HL-60/S4 treated with phorbol 12-myristate 13-acetate at 8.2 ng/mL for 4 days and 3 days (cell line): ENCODE results near the gene DNAJC4.

Source experiments
- in situ Hi-C: fragments of 300-500 bp; cut with MboI; formaldehyde crosslinking; loops from 2 replicates; pipeline ENCODE4 v1.15.0; 2022; ENCODE audit warnings: low sequenced_read_pairs

DNAJC4 gene

DNA sequence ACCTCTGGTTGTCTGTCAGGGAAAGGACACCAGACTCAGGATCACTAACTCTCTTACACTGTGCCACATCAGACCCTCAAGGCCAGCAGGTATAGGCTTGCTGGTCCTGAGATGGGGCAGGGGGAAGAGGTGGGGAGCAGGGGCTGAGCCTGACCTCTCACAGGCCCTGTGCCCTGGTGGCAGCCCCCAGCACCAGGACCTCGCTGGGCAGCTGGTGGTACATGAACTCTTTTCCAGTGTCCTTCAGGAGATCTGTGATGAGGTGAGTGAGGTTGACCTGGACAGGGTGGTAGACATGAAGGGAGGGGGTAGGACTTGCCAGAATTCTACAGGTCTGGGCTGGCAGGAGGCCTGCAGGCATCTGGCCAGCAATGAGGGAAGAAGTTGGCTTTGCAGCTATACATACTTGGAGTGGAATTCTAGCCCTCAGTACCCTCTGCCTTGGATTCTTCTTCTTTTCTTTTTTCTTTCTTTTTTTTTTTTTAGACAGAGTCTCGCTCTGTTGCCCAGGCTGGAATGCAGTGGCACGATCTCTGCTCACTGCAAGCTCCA, 2.9 kb upstream of the DNAJC4 start:
- in situ Hi-C loops: loop anchor here (25.0 kb wide), 1 partner anchor 110 kb away; the partner anchor contains the start of gene CCDC88B

GRCh38 chr11:64229090-64229743, 1.1 kb upstream of the DNAJC4 start:
- in situ Hi-C loops: loop anchor here (25.0 kb wide), 1 partner anchor 108 kb away; the partner anchor contains the start of gene CCDC88B

GRCh38 chr11:64229744-64230170, 591 bp upstream of the DNAJC4 start:
- in situ Hi-C loops: loop anchor here (25.0 kb wide), 1 partner anchor 108 kb away; the partner anchor contains the start of gene CCDC88B

DNA sequence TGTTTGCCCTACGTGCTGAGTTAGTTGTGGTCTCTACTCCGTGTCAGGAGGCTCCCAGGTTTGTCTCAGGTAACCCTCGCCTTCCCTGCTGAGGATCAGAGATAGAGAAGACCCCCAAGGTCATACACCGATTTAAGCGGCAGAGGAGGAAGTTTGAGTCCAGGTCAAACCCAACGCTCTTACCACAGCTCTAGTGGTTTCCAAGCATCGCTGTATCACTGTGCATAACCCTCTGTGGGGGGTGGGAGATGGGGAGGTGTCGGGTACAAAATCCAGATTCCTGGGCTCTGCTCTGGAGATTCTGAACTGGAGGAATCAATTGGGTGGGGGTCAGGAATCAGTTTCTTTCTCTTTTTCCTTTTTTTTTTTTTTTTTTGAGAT, 627 bp downstream of the DNAJC4 start:
- in situ Hi-C loops: loop anchor here (25.0 kb wide), 1 partner anchor 106 kb away; the partner anchor contains the start of gene CCDC88B

- in situ Hi-C loops: loop anchor here (25.0 kb wide), 1 partner anchor 106 kb away; the partner anchor contains the start of gene CCDC88B
These were observed 1.2 kb downstream of the DNAJC4 start for GRCh38 chr11:64231546-64231945.

GRCh38 chr11:64232182-64232966, 2.0 kb downstream of the DNAJC4 start:
- in situ Hi-C loops: loop anchor here (25.0 kb wide), 1 partner anchor 105 kb away; the partner anchor contains the start of gene CCDC88B

DNA sequence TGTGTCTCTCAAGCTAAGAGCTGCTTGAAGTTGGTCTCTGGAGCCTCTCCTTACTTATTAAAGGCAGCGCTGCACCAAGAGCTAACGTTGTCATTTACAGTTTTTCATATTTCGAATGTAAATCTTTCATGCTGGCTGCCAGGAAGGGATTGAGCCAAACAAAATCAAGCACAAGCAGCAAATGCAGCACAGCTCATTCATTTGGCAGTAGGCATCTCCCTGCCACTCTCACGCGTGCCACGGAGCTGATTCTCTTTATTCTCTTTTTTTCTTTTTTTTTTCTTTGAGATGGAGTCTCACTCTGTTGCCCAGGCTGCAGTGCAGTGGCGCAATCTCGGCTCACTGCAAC, 2.6 kb downstream of the DNAJC4 start:
- in situ Hi-C loops: loop anchor here (25.0 kb wide), 1 partner anchor 104 kb away; the partner anchor contains the start of gene CCDC88B

- in situ Hi-C loops: loop anchor here (25.0 kb wide), 1 partner anchor 103 kb away; the partner anchor contains the start of gene CCDC88B
These were observed 3.7 kb downstream of the DNAJC4 start, which contains the start of gene VEGFB for GRCh38 chr11:64233913-64234586. Gene VEGFB (plus strand): TSS chr11:64234584. CDS start chr11:64234834, 250 bp downstream.

GRCh38 chr11:64234647-64235379, 4.5 kb downstream of the DNAJC4 start:
- in situ Hi-C loops: loop anchor here (25.0 kb wide), 1 partner anchor 102 kb away; the partner anchor contains the start of gene CCDC88B

GRCh38 chr11:64235437-64236161, 5.3 kb downstream of the DNAJC4 start:
- in situ Hi-C loops: loop anchor here (25.0 kb wide), 1 partner anchor 102 kb away; the partner anchor contains the start of gene CCDC88B

DNA sequence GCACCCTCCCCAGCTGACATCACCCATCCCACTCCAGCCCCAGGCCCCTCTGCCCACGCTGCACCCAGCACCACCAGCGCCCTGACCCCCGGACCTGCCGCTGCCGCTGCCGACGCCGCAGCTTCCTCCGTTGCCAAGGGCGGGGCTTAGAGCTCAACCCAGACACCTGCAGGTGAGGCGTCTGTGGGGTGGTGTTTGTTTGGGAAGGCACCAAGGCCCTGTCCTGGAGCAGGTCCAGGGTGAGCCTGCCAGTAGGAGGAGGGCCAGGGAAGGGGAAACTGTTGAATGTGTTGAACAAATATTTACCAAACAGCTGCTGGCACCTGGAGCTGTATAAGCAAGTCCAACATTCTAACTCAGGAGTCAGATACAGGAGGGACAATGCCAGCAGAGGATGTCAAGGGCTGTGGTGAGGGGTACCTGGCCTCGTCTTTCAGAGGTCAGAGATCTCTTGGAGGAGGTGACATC, 7.2 kb downstream of the DNAJC4 start:
- in situ Hi-C loops: loop anchor here (25.0 kb wide), 1 partner anchor 100 kb away; the partner anchor contains the start of gene CCDC88B

DNA sequence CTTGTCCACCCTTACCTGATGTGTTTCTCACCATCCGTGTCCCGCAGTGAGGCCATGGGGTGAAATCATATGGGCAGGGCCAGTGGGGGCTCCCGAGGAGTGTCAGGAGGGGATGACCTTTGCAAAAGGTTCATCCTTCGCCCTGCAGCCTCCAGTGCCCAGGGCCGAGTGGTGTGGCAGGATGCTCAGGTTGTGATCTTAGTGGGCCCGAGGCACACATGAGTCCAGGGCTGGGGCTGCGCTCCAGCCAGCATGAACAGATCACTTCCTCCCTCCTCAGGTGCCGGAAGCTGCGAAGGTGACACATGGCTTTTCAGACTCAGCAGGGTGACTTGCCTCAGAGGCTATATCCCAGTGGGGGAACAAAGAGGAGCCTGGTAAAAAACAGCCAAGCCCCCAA, 7.7 kb downstream of the DNAJC4 start:
- in situ Hi-C loops: loop anchor here (25.0 kb wide), 1 partner anchor 99 kb away; the partner anchor contains the start of gene CCDC88B

- in situ Hi-C loops: loop anchor here (25.0 kb wide), 1 partner anchor 98 kb away; the partner anchor contains the start of gene CCDC88B
These were observed 8.7 kb downstream of the DNAJC4 start for GRCh38 chr11:64238999-64239398.

DNA sequence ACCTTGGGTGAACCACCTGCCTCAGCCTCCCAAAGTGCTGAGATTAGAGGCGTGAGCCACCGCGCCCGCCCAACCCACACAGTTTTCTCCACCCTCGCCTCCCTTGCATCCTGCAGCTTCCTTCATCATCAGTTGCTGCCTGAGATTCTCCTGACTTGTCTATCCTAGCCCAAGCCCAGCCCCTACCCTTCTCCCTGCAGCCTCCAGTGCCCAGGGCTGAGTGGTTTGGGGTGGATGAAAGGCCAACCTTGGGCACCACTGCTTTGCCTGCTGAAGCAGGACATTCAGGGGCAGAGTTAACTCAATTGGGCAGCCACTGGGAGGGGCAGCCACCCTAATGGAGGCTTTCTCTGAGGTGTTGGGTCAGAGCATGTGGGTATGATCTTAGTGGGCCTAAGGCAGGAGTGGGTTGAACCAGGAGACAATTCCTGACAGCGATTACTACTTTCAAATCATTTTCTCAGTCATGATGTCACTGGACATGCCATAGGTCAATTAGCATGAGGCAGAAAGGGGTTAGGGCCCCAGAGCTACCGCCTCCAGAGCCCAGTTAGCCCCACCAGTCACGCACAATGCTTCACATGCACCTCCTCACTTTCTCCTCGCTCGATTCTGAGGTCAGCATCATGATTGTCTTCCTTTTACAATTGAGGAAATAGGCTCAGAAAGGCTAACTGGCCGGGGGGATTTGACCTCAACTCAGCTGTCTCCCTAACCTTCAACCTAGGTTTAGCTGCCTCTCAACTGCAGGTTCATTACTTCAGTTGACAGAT, 9.5 kb downstream of the DNAJC4 start:
- in situ Hi-C loops: loop anchor here (25.0 kb wide), 1 partner anchor 97 kb away; the partner anchor contains the start of gene CCDC88B

DNA sequence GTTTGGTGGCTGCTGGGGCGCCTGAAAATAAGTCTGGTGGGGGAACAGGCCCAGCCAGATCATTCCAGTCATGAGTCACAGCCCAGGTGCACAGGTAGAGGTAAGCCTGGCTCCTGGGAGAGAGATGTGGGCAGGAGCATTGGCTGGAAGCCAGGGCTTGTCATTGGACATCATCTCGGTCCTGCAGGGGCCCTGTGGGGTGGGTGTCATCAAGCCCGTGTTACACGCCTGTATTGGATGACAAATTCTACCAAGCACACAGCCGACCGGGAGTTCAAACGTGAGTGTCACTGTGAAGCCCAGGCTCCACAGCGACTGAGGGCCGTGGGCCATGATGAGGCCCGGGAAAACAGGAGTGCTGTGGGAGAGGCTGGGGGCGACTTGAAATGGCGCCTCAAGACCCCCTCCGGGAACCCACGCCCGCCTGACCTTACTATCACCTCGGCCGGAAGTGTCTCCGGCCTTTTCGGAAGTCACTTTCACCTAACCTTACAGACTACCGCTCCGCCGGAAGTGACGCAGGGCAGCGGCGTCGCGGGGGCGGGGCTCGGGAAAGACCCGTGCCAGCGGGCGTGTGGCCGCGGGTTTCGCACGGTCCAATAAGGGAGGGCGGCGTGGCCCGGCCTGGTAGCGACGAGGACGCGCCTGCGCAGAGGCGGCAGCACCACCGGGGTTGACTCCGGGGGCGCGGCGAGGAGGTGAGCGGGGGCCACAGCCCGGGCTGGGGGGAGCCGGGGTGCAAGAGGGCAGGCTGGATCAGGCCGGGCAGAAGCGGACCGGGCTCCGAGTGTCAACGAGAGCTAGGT, 10.3 kb downstream of the DNAJC4 start, which contains the start of gene FKBP2:
Gene FKBP2 (plus strand): TSS at position 661 of the 806 bp plus-strand sequence. CDS start 1,293 bp downstream, outside the sequence.
- in situ Hi-C loops: loop anchor here (25.0 kb wide), 1 partner anchor 97 kb away; the partner anchor contains the start of gene CCDC88B

GRCh38 chr11:64241241-64241490, 10.8 kb downstream of the DNAJC4 start:
- in situ Hi-C loops: loop anchor here (25.0 kb wide), 1 partner anchor 96 kb away; the partner anchor contains the start of gene CCDC88B
